Mucosa of stomach (tissue), 1 donor: ENCODE results near the gene BOK.

Source experiments
- H3K27me3 ChIP-seq: one replicate; pipeline ENCODE4 v1.7.0; 2013; ENCODE audit warnings: mild to moderate bottlenecking, low read length; ENCODE audit not compliant: control insufficient read depth, insufficient read depth
- H3K36me3 ChIP-seq: one replicate; pipeline ENCODE4 v1.7.0; 2013; ENCODE audit warnings: low read length; ENCODE audit not compliant: control insufficient read depth, insufficient read depth
- H3K4me1 ChIP-seq: one replicate; pipeline ENCODE4 v1.7.0; 2013; ENCODE audit warnings: mild to moderate bottlenecking, low read length; ENCODE audit not compliant: control insufficient read depth, insufficient read depth
- H3K4me3 ChIP-seq: one replicate; pipeline ENCODE4 v1.7.0; 2013; ENCODE audit warnings: low read length
- H3K9ac ChIP-seq: one replicate; pipeline ENCODE4 v1.7.0; 2013; ENCODE audit warnings: mild to moderate bottlenecking, low read length, moderate library complexity
- H3K9me3 ChIP-seq: one replicate; pipeline ENCODE4 v1.7.0; 2013; ENCODE audit warnings: mild to moderate bottlenecking, low read length, moderate library complexity; ENCODE audit not compliant: control insufficient read depth
- donor health status: Pancreatic carcinoma.

BOK gene

DNA sequence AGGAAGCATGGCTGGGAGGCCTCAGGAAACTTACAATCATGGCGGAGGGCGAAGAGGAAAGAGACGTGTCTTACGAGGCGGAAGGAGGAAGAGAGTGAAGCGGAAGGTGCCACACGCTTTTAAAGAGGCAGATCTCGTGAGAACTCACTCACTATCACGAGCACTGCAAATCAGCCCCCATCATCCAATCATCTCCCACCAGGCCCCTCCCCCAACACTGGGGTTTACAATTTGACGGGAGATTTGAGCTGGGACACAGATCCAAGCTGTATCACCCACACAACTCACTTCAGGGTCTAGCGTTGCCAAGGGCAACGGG, 5.1 kb upstream of the BOK start:
- peaks cover 19% of the 10 kb centered on the region for H3K4me1 ChIP-seq
- H3K4me3 ChIP-seq = no peak overlapping the region
- H3K9me3 ChIP-seq = no peaks in the 10 kb centered on the region
- peaks cover 20% of the 10 kb centered on the region for H3K27me3 ChIP-seq
- no peak overlapping the region for H3K9ac ChIP-seq
- no peaks in the 10 kb centered on the region for H3K36me3 ChIP-seq

DNA sequence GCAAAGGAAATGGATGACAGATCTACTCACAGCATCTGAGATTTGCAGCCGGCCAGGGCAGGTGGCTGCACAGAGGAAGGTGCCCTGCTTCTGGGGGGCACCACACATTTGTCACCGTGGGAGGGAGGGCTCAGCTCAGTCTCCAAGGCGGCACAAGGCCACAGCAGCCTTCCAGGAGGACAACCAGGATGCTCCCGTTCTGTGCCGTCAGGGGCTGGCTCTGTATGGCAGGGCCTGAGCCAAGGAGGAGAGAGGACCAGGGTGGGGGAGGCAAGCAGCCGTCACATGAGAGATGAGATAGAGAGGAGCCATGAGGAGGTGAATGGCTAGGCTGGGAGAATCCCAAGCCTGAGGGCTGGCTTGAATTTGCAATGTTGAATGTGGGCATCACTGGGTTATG, 4.6 kb upstream of the BOK start:
- no peaks in the 10 kb centered on the region for H3K36me3 ChIP-seq
- H3K4me3 ChIP-seq = no peak overlapping the region
- peaks cover 19% of the 10 kb centered on the region for H3K4me1 ChIP-seq

DNA sequence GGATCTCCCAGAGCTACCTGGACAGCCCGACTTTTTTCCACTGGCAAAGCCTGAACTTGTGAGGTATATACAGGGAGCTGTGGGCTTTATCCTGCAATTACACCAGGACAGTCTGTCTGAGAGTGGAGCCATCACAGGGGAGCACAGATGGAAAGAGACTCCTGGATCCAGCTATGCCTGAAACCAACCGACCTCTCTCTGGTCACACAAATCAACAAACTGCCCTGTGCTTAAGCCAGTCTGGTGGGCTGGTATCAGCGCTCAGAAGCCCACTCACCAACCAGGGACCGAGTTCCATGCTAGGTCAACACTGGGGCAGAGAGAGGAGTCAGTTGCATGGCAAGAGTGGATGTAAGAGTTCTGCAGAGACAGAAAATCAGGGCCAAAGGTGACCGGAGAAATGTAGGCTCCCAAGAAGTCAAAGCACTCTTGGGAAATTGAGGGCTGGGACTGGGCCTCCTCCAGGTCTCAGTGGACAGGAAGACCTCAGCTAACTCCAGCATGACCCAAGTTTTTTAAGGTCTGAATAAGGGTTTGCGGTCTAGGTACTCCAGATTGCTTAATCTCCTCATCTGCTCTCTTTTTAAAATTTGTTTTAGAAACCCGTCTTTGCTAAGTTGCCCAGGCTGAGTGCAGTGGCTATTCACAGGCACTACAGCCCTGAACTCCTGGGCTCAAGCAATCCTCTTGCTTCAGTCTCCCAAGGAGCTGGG, 3.8 kb upstream of the BOK start:
- Histone ChIP-seq H3K4me3 (no peak overlapping the region), H3K9me3 (no peaks in the 10 kb centered on the region), H3K4me1 (peaks cover 22% of the 10 kb centered on the region), H3K36me3 (no peaks in the 10 kb centered on the region), H3K9ac (no peak overlapping the region), H3K27me3 (peaks cover 20% of the 10 kb centered on the region)

More for the DNA sequence above, 4.6 kb upstream of the BOK start:
- Histone ChIP-seq H3K9ac (no peak overlapping the region), H3K27me3 (peaks cover 20% of the 10 kb centered on the region), H3K9me3 (no peaks in the 10 kb centered on the region)

DNA sequence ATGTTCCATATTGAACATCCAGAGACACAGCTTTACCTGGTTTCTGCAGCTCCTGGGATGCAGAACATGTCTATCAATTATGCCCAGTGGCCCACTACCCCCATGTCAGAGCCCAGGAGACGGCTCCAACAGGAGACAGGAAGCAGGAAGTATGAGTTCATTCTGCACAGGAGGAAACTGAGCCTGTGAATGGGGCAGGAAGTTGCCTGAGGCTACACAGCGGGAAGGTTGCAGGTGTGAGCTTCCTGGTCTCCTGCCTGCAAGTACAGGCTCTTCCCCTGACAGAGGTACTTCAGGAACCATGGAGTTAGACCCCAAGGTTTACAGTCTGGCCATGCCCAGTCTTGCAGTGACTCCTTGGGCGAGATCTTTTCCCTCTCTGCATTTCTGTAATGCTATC, 2.8 kb upstream of the BOK start:
- Histone ChIP-seq H3K4me1 (peaks cover 29% of the 10 kb centered on the region), H3K9me3 (no peaks in the 10 kb centered on the region), H3K9ac (no peak overlapping the region), H3K36me3 (no peaks in the 10 kb centered on the region), H3K4me3 (no peak overlapping the region), H3K27me3 (peaks cover 14% of the 10 kb centered on the region)

DNA sequence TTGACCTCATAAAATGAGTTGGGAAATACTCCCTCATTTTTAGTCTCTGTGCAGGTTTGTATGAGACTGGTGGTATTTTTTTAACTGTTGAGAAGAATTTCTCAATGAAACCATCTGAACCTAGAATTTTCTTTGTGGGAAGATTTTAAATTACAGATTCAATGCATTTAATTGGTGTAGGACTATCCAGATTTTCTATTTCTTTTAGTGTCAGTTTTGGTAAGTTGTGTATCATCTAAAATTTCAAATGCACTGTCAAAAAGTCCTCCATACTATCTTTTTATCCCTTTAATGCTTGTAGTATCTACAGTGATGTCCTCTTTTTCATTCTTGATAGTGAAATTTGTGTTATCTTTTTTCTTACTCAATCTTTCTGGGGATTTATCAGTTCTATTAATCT, 1.8 kb upstream of the BOK start:
- H3K36me3 ChIP-seq = no peaks in the 10 kb centered on the region
- H3K9me3 ChIP-seq = no peaks in the 10 kb centered on the region
- H3K4me1 ChIP-seq = peaks cover 27% of the 10 kb centered on the region
- no peak overlapping the region for H3K9ac ChIP-seq
- no peak overlapping the region for H3K4me3 ChIP-seq
- peaks cover 4% of the 10 kb centered on the region for H3K27me3 ChIP-seq

DNA sequence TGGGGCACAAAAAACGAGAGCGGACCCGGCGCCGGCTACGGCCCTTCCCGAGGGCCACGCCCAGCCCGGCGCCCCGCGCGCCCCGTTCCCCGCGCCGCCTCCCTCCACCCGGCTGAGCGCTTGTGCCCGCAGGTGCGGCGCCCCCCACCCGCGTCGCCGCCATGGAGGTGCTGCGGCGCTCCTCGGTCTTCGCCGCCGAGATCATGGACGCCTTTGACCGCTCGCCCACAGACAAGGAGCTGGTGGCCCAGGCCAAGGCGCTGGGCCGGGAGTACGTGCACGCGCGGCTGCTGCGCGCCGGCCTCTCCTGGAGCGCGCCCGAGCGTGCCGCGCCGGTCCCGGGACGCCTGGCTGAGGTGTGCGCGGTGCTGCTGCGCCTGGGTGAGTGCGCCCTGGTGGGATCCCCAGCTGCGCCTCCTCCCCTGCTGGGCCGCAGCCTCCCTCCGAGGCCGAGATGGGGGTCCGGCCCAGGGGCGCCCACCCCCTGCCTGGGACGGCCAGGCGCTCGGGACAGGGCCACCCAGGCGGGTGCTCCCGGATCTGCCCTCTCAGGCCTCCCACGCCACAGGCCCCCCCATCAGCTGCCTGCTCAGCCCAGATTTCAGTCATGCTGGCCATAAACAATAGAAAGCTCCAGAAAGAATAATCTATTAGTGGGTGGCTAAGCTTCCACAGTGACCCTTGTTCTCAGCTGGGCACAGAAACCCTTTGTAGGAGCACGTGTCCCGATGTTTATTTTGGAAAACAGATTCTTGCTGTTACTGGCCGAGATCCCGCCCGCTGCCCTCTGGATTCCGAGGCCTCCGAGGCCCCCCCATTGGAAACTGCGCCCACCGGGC, 997 bp downstream of the BOK start:
- Histone ChIP-seq H3K4me3 (no peak overlapping the region), H3K9me3 (no peaks in the 10 kb centered on the region), H3K27me3 (no peaks in the 10 kb centered on the region), H3K9ac (peak overlapping the region; percentile 57), H3K36me3 (no peaks in the 10 kb centered on the region), H3K4me1 (peaks cover 33% of the 10 kb centered on the region)

DNA sequence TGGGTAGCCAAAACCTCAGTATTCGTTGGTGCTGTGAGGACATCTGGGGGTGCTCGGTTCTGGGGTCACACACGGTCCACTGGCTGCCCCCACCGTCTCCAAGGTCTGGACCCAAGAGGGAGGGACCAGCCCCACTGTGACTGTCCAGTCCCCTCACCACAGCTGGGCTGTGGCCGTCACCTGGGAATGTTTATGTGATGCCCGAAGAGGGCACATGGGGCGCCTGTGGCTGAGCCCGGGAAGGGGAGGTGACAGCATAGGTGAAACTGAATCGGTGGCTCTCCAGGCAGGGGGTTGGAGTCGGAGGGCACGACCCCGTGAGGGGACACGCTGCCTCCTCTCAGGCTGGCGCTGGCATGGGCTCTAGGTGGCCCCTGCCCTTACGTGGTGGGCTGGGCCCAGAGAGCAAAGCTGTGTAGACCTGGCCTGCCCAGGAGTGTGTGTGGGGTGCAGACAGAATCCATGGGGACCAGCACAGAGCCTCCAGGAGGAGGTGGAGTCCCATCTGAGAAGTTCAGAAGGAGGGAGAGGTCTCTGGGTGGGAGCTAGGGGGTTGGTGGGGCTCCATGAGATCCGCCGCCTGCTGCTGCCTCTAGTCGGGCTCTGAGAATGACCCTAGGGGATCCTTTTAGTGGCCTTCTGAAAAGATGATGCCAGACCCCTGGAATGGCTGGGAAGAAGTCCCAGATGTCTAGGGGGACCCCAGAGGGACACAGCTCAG, 1.8 kb downstream of the BOK start:
- no peaks in the 10 kb centered on the region for H3K9me3 ChIP-seq

DNA sequence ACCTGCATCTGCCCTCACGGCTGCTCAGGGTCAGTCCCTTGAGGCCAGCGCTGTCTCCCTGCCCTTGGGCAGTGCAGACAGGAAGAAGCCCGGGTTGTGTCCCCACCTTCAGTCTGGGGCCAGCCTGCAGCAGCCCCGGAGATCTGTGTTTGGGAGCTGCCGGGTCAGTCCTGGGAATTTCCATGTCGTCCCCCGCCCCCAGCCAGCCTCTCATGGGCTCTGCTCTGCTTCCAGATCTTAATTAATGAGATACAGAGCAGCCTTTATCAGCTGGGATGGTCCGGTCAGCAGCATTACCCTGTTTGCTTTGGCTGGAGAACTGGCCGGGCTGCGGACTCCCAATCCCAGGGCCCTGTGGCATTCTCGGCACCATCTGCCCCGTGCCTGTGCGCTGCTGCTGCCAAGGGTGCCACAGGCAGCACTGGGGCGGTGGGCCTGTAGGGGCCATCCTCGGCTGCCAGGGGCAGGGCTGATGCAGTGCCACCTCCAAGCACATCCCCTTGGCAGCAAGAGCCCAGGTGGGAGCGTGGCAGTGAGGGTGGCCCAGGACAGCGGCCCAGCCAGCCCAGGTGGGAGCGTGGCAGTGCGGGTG, 2.4 kb downstream of the BOK start:
- Histone ChIP-seq H3K27me3 (no peaks in the 10 kb centered on the region), H3K4me3 (no peak overlapping the region), H3K9me3 (no peaks in the 10 kb centered on the region), H3K9ac (no peak overlapping the region), H3K36me3 (no peaks in the 10 kb centered on the region), H3K4me1 (peaks cover 33% of the 10 kb centered on the region)

More for the DNA sequence above, 1.8 kb downstream of the BOK start:
- H3K4me3 ChIP-seq = no peak overlapping the region
- no peaks in the 10 kb centered on the region for H3K27me3 ChIP-seq
- H3K9ac ChIP-seq = peak overlapping the region; percentile 57
- H3K4me1 ChIP-seq = peaks cover 33% of the 10 kb centered on the region
- no peaks in the 10 kb centered on the region for H3K36me3 ChIP-seq

DNA sequence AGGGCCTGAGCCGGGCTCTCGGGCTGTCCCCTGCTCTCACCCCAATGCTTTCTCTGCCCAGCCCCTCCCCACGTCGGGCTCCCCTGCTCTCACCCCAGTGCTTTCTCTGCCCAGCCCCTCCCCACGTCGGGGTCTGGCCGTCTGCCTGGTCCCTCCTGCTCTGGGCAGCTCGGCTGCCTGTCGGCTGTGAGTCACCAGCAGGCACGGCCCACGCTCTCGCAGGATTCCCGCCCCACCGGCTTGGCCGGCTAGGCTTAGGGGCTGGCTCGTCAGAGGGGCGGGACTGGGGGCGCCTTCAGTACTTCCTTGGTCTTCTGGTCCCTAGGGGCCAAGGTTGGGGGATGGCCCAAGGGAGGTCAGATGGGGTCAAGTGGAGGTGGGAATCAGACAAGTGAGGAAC, 3.3 kb downstream of the BOK start:
- no peak overlapping the region for H3K4me3 ChIP-seq
- H3K27me3 ChIP-seq = no peaks in the 10 kb centered on the region
- no peaks in the 10 kb centered on the region for H3K9me3 ChIP-seq
- peaks cover 33% of the 10 kb centered on the region for H3K4me1 ChIP-seq
- no peaks in the 10 kb centered on the region for H3K36me3 ChIP-seq
- no peak overlapping the region for H3K9ac ChIP-seq

DNA sequence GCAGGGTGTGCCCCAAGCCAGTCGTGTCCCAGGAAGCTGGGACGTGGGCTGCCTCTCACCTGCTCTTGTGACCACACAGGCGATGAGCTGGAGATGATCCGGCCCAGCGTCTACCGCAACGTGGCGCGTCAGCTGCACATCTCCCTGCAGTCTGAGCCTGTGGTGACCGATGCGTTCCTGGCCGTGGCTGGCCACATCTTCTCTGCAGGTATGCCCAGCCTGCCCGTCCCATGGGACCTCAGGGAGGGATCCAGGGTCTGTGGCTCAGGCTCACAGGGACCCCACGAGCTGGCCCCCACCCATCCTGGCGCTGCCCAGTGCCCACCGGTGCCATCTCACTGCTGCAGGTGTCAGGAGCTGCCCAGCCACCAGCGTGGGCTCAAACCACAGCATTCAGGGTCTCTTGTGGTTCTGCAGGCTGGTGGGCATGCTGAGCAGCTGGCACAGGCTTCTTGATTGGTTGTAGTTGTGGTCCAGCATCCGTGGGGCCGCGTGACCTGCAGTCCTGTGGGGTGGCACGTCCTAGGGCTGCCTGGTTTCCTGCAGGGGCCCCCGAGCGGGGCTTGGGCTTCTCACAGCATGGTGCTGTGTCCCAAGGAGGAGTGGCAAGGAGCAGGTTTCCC, 3.8 kb downstream of the BOK start:
- Histone ChIP-seq H3K36me3 (no peaks in the 10 kb centered on the region), H3K9ac (no peak overlapping the region), H3K4me3 (no peak overlapping the region), H3K9me3 (no peaks in the 10 kb centered on the region), H3K27me3 (no peaks in the 10 kb centered on the region), H3K4me1 (peaks cover 33% of the 10 kb centered on the region)

DNA sequence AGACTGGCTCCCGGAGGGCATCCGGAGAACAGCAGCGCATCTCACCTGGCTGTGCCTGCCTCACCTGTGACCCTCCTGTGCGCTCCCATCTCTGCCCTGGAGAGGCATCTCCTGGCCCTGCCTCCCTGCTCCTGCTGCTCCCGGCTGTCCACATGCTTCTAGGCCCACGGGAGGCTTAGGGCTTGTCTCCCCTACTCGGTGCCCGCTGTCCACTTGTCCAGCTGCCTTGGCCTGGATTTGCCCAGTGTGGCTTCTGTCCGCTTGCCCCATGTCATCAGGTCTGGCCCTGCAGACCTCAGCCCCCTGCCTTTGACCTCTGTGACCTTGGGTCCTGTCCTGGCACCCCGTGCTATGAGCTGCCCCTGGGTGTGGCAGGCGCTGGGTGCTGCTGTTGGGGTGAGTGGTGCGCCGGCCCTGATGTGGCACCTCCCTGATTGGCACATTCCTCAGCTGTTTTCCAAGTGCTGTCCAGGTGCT, 4.5 kb downstream of the BOK start:
- peaks cover 33% of the 10 kb centered on the region for H3K4me1 ChIP-seq
- H3K9ac ChIP-seq = no peak overlapping the region
- H3K36me3 ChIP-seq = no peaks in the 10 kb centered on the region
- H3K27me3 ChIP-seq = no peaks in the 10 kb centered on the region
- no peaks in the 10 kb centered on the region for H3K9me3 ChIP-seq
- no peak overlapping the region for H3K4me3 ChIP-seq
